Neural crest cell (in vitro differentiated cells): ENCODE measurements around the gene DOCK3. TPM values are rescaled to one million over a fixed set of nuclear protein-coding genes. Genes with fewer than 3 reads are reported as not detected.
A peak's percentile ranks its signal among the peaks of the same experiment; 100 is the strongest.

Experiments
- DNase-seq: peaks from one replicate; pipeline ENCODE4 v3.0.0; 2021; ENCODE audit warnings: low read depth, mixed read lengths, low spot score
- H3K27ac Mint-ChIP-seq: one replicate; pipeline ENCODE4 v1.8.0; 2021; ENCODE audit warnings: mild to moderate bottlenecking, mixed read lengths; ENCODE audit not compliant: unreplicated experiment
- H3K27me3 Mint-ChIP-seq: 2 replicates; pipeline ENCODE4 v1.8.0; 2021; ENCODE audit warnings: low read depth, mild to moderate bottlenecking, mixed read lengths
- H3K36me3 Mint-ChIP-seq: 2 replicates; pipeline ENCODE4 v1.8.0; 2021; ENCODE audit warnings: low read depth, mild to moderate bottlenecking, mixed read lengths
- H3K4me1 Mint-ChIP-seq: 2 replicates; pipeline ENCODE4 v1.8.0; 2021; ENCODE audit warnings: mixed read lengths
- H3K4me3 Mint-ChIP-seq: one replicate; pipeline ENCODE4 v1.8.0; 2021; ENCODE audit warnings: mild to moderate bottlenecking, mixed read lengths
- H3K9me3 Mint-ChIP-seq: 2 replicates; pipeline ENCODE4 v1.8.0; 2021; ENCODE audit warnings: mixed read lengths
- total RNA-seq: library from RNA; stranded (reverse); gene quantifications from 2 replicates; pipeline ENCODE4 v1.2.1, GENCODE V29; 2021
- TF ChIP-seq, protein P1 (sequence below): fragments of 200-600 bp; sonication (generic); conservative IDR thresholded peaks from 2 replicates; pipeline ENCODE4 v1.5.0; 2021; ENCODE audit warnings: antibody characterized with exemption, mild to moderate bottlenecking

Gene DOCK3
- total RNA-seq, 1 donor from 2014 or later: 5.0 TPM

DNA sequence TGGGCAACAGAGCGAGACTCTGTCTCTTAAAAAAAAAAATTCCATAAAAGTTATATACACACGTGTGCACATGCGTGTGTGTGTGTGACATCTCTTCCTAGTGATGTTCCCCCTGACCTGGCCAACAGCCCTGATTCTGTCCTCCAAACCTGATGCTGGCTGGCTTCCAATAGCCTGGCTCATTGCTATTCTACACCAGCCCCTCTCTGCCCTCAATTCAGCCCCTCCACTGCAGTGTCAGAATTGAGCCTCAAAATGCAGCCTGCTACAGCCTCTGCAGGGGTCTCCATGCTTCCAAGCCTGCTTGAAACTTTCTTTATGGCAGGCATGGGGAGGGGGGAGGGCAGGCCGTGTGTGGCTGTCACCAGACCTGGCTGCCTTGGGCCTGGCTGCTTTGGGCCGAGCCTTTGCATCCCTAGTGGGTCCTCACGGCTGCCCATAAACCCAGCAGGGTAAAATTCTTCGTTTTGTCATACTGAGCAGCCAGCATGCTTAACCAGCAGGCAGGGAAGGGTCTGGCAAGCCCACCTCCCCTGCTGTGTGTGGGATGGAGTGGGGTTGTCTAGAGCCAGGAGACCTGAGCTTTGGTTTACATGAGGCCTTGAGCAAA lies 22.7 kb upstream of the DOCK3 start:
- Mint-ChIP-seq H3K9me3 (no peaks in the 10 kb centered on the region), H3K4me3 (no peak overlapping the region), H3K36me3 (no peaks in the 10 kb centered on the region), H3K27me3 (no peaks in the 10 kb centered on the region), H3K4me1 (peaks cover 10% of the 10 kb centered on the region), H3K27ac (no peak overlapping the region)
- TF ChIP-seq, protein P1, sequence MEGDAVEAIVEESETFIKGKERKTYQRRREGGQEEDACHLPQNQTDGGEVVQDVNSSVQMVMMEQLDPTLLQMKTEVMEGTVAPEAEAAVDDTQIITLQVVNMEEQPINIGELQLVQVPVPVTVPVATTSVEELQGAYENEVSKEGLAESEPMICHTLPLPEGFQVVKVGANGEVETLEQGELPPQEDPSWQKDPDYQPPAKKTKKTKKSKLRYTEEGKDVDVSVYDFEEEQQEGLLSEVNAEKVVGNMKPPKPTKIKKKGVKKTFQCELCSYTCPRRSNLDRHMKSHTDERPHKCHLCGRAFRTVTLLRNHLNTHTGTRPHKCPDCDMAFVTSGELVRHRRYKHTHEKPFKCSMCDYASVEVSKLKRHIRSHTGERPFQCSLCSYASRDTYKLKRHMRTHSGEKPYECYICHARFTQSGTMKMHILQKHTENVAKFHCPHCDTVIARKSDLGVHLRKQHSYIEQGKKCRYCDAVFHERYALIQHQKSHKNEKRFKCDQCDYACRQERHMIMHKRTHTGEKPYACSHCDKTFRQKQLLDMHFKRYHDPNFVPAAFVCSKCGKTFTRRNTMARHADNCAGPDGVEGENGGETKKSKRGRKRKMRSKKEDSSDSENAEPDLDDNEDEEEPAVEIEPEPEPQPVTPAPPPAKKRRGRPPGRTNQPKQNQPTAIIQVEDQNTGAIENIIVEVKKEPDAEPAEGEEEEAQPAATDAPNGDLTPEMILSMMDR: no peak
- DNase-seq: no peak

GRCh38 chr3:50652709-50653108 lies 22.0 kb upstream of the DOCK3 start:
- Mint-ChIP-seq H3K27me3 (no peaks in the 10 kb centered on the region), H3K36me3 (no peaks in the 10 kb centered on the region), H3K4me3 (no peak overlapping the region), H3K9me3 (no peaks in the 10 kb centered on the region), H3K27ac (no peak overlapping the region), H3K4me1 (peaks cover 10% of the 10 kb centered on the region)
- DNase-seq: no peak
- TF ChIP-seq, protein P1: peak; percentile 46

- Mint-ChIP-seq H3K9me3 (no peaks in the 10 kb centered on the region), H3K27me3 (no peaks in the 10 kb centered on the region), H3K4me3 (no peak overlapping the region), H3K27ac (no peak overlapping the region), H3K4me1 (peaks cover 4% of the 10 kb centered on the region), H3K36me3 (no peaks in the 10 kb centered on the region)
- TF ChIP-seq, protein P1: no peak
- DNase-seq: no peak
These were observed 20.7 kb upstream of the DOCK3 start for GRCh38 chr3:50653937-50654595.

DNA sequence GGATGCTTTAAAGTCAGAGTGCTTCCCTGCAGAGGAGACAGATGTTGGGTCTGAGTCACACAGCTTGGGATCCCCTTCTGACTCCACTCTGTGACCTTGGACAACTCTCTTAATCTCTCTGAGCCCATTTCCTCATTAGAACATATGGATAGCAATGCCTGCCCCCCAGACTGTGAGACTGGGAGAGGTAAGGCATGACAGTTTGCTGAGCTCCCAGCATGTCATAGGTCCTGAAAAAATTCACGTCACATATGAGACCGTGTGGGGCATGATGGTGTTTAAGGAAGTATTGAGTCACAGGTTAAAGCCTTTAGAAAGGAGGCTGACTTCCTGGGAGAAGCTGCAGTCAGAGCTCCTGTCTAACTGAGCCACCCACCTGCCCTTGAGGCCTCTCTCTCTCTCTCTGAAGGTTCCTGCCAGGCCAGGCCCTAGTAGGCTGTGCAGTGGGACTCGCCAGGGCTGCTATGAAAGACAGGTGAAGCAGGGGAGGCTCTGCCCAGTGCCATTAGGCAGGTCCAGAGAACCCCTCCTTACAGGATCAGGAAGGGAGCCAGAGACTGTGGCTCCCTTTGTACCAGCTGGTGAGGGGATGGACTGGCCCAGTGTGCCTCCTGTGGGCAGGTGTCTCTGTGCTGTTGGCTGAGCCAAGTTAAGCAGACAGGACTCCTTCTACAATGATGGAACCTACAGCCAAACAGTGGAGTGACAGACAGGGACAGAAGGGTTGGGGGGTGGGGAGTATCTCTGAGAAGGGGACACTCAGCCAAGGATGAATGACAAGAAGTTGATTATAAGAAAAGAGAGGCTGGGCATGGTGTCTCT lies 19.5 kb upstream of the DOCK3 start:
- Mint-ChIP-seq H3K9me3 (no peaks in the 10 kb centered on the region), H3K4me1 (peaks cover 4% of the 10 kb centered on the region), H3K4me3 (no peak overlapping the region), H3K27ac (no peak overlapping the region), H3K27me3 (no peaks in the 10 kb centered on the region), H3K36me3 (no peaks in the 10 kb centered on the region)
- TF ChIP-seq, protein P1: no peak
- no peak for DNase-seq

- Mint-ChIP-seq H3K9me3 (no peaks in the 10 kb centered on the region), H3K4me1 (peaks cover 4% of the 10 kb centered on the region), H3K27ac (no peak overlapping the region), H3K27me3 (no peaks in the 10 kb centered on the region), H3K4me3 (no peak overlapping the region), H3K36me3 (no peaks in the 10 kb centered on the region)
- no peak for DNase-seq
- TF ChIP-seq, protein P1: no peak
These were observed 18.1 kb upstream of the DOCK3 start for GRCh38 chr3:50656417-50657195.
